IMR-90 (cell line): Measurements from ENCODE around the gene CREB5.

Experiments
- MAFK ChIP-seq: IDR thresholded peaks from 2 replicates; pipeline ENCODE4 v1.6.1; 2012; ENCODE audit warnings: low read depth, low read length, improper control_type of control experiment
- MAZ ChIP-seq: IDR thresholded peaks from 2 replicates; pipeline ENCODE4 v1.6.1; 2012; ENCODE audit warnings: low read depth, mild to moderate bottlenecking, low read length, improper control_type of control experiment, moderate library complexity, borderline replicate concordance
- NFE2L2 ChIP-seq: fragments of 150-350 bp; IDR thresholded peaks from 2 replicates; pipeline ENCODE4 v1.6.1; 2016; ENCODE audit warnings: low read depth, mild to moderate bottlenecking, low read length
- POLR2A ChIP-seq: IDR thresholded peaks from 2 replicates; pipeline ENCODE4 v1.6.1; 2012; ENCODE audit warnings: mild to moderate bottlenecking, low read depth, low read length
- RAD21 ChIP-seq: IDR thresholded peaks from 2 replicates; pipeline ENCODE4 v1.6.1; 2012; ENCODE audit warnings: low read length, improper control_type of control experiment
- RCOR1 ChIP-seq: IDR thresholded peaks from 2 replicates; pipeline ENCODE4 v1.6.1; 2012; ENCODE audit warnings: mild to moderate bottlenecking, low read length, improper control_type of control experiment; ENCODE audit not compliant: insufficient replicate concordance
- TF ChIP-seq, protein P1 (sequence below): conservative IDR thresholded peaks from 2 replicates; pipeline ENCODE4 v1.5.1; 2012; ENCODE audit warnings: mild to moderate bottlenecking, low read depth, low read length, improper control_type of control experiment
- TF ChIP-seq, protein P2 (sequence below): fragments of 150-350 bp; IDR thresholded peaks from 2 replicates; pipeline ENCODE4 v1.6.1; 2016; ENCODE audit warnings: low read depth, mild to moderate bottlenecking, low read length, moderate library complexity, borderline replicate concordance

DNA sequence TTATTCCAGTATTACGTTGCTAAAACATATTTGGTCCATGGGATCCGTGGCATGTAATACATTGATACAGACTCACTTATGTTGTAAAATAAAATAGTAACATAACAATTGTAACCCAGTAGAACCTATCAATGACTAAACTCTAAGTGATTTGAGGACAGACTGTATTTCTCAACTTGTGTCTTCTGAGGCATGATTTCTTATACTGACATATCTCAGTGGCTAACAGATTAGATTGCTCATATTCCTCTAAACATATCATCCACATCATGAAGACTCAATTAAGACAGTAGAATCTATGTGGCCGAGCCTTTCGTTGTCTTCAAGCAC, 72.3 kb downstream of the CREB5 start:
- TF ChIP-seq, protein P1, sequence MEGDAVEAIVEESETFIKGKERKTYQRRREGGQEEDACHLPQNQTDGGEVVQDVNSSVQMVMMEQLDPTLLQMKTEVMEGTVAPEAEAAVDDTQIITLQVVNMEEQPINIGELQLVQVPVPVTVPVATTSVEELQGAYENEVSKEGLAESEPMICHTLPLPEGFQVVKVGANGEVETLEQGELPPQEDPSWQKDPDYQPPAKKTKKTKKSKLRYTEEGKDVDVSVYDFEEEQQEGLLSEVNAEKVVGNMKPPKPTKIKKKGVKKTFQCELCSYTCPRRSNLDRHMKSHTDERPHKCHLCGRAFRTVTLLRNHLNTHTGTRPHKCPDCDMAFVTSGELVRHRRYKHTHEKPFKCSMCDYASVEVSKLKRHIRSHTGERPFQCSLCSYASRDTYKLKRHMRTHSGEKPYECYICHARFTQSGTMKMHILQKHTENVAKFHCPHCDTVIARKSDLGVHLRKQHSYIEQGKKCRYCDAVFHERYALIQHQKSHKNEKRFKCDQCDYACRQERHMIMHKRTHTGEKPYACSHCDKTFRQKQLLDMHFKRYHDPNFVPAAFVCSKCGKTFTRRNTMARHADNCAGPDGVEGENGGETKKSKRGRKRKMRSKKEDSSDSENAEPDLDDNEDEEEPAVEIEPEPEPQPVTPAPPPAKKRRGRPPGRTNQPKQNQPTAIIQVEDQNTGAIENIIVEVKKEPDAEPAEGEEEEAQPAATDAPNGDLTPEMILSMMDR, result no peak
- no peak for TF ChIP-seq POLR2A
- no peak for TF ChIP-seq MAZ
- TF ChIP-seq MAFK, result no peak
- TF ChIP-seq RCOR1, result no peak
- no peak for TF ChIP-seq RAD21
- TF ChIP-seq NFE2L2, result no peak
- TF ChIP-seq, protein P2, sequence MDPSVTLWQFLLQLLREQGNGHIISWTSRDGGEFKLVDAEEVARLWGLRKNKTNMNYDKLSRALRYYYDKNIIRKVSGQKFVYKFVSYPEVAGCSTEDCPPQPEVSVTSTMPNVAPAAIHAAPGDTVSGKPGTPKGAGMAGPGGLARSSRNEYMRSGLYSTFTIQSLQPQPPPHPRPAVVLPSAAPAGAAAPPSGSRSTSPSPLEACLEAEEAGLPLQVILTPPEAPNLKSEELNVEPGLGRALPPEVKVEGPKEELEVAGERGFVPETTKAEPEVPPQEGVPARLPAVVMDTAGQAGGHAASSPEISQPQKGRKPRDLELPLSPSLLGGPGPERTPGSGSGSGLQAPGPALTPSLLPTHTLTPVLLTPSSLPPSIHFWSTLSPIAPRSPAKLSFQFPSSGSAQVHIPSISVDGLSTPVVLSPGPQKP, result no peak
